ENCODE data around the gene ROS1. TPM values are rescaled to one million over a fixed set of nuclear protein-coding genes. Genes with fewer than 3 reads are reported as not detected.

The ROS1 gene
- total RNA-seq, 6 experiments from 2014 or later, result 0.05 to 0.14 (median 0.07) TPM

DNA sequence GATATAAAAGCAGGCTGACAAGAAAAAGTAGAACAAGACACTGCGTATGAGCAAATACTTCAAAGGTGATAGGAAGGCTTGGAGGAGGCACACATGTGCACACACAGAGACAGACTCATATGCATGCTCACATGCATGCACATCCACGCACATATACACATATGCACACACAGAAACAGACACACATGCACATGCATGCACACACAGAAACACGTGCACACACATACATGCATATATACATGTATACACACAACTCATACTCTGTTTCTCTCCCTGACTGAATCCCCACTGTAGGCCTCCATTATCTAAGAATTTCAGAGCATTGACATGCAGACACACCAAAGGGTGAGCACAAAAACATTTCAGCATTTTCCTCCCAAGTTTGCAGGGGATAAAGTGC, 116.7 kb downstream of the ROS1 start:
- no peak for TF ChIP-seq CTCF (IDR thresholded peaks at IDR 0.05)
- peaks cover 8% of the 10 kb centered on the region; the same call in 1 of the 2 replicates for H3K4me1 Mint-ChIP-seq (ENCODE audit: low read depth)
- no peak overlapping the region for H3K4me3 Mint-ChIP-seq
- no peaks in the 10 kb centered on the region for H3K36me3 Mint-ChIP-seq (ENCODE audit: low read depth)
- H3K27ac Mint-ChIP-seq, result no peak overlapping the region
- no peak for DNase-seq
- no peaks in the 10 kb centered on the region for H3K9me3 Mint-ChIP-seq
- H3K27me3 Mint-ChIP-seq (ENCODE audit: insufficient read depth), result peaks cover 1% of the 10 kb centered on the region; the same call in 1 of the 2 replicates

DNA sequence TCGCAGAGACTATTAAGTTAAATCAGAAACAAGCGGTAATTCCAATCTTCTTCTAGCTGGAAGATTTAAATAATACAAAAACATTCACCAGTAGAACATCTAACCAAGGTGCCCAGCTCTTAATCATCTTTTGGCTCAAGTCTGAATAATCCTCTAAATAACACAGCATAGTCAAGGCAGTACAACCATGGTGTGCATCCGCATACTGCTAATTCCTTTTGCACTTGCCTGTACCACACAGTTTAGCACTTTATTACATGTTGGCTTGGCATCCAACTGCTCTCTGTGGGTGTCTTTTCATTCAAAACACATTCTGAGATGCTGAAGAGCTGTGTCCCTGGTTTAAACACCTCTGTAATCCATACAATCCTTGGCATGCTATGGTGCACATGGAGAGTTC, 118.1 kb downstream of the ROS1 start:
- H3K9me3 Mint-ChIP-seq, result no peaks in the 10 kb centered on the region
- no peak for TF ChIP-seq CTCF (IDR thresholded peaks at IDR 0.05)
- H3K27ac Mint-ChIP-seq, result no peak overlapping the region
- H3K4me3 Mint-ChIP-seq, result no peak overlapping the region
- DNase-seq, result no peak
- H3K27me3 Mint-ChIP-seq (ENCODE audit: insufficient read depth), result peaks cover 1% of the 10 kb centered on the region; the same call in 1 of the 2 replicates
- peaks cover 8% of the 10 kb centered on the region; the same call in 1 of the 2 replicates for H3K4me1 Mint-ChIP-seq (ENCODE audit: low read depth)
- H3K36me3 Mint-ChIP-seq (ENCODE audit: low read depth), result no peaks in the 10 kb centered on the region

GRCh38 chr6:117306227-117306790, 119.4 kb downstream of the ROS1 start:
- Mint-ChIP-seq H3K27me3 (ENCODE audit: insufficient read depth) (no peaks in the 10 kb centered on the region), H3K36me3 (ENCODE audit: low read depth) (no peaks in the 10 kb centered on the region), H3K27ac (no peak overlapping the region), H3K9me3 (no peaks in the 10 kb centered on the region), H3K4me1 (ENCODE audit: low read depth) (peaks cover 8% of the 10 kb centered on the region; the same call in 1 of the 2 replicates), H3K4me3 (no peak overlapping the region)
- TF ChIP-seq CTCF (IDR thresholded peaks at IDR 0.05), result no peak
- no peak for DNase-seq

DNA sequence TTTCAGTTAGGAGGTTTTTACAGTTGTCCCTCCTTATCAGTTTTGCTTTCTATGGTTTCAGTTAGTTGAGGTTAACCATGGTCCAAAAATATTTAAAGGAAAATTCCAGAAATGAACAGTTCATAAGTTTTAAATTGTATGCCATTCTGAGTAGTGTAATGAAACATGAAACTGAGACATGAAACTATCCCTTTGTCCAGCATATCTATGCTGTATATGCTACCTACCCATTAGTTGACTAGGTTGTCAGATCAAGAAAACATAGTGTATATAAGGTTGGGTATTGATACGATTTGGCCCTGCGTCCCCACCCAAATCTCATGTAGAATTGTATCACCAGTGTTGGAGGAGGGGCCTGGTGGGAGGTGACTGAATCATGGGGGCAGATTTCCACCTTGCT, 121.3 kb downstream of the ROS1 start:
- TF ChIP-seq CTCF (IDR thresholded peaks at IDR 0.05), result no peak
- no peaks in the 10 kb centered on the region for H3K36me3 Mint-ChIP-seq (ENCODE audit: low read depth)
- DNase-seq, result no peak
- H3K9me3 Mint-ChIP-seq, result no peaks in the 10 kb centered on the region
- H3K27ac Mint-ChIP-seq, result no peak overlapping the region
- peaks cover 4% of the 10 kb centered on the region; the same call in 1 of the 2 replicates for H3K4me1 Mint-ChIP-seq (ENCODE audit: low read depth)
- H3K27me3 Mint-ChIP-seq (ENCODE audit: insufficient read depth), result no peaks in the 10 kb centered on the region
- no peak overlapping the region for H3K4me3 Mint-ChIP-seq

- no peak overlapping the region for H3K27ac Mint-ChIP-seq
- H3K27me3 Mint-ChIP-seq (ENCODE audit: insufficient read depth), result no peaks in the 10 kb centered on the region; the same call in 1 of the 2 replicates
- TF ChIP-seq CTCF (IDR thresholded peaks at IDR 0.05), result no peak
- DNase-seq, result no peak
- no peaks in the 10 kb centered on the region for H3K9me3 Mint-ChIP-seq
- no peaks in the 10 kb centered on the region for H3K4me1 Mint-ChIP-seq (ENCODE audit: low read depth)
- no peak overlapping the region for H3K4me3 Mint-ChIP-seq
- no peaks in the 10 kb centered on the region for H3K36me3 Mint-ChIP-seq (ENCODE audit: low read depth)
These were observed 122.4 kb downstream of the ROS1 start for GRCh38 chr6:117303323-117303722.

Measured in HFFc6 (cell line).